Panc1 (cell line): ENCODE data around the gene KCNF1.

Experiments
- POLR2AphosphoS5 ChIP-seq: IDR thresholded peaks from 2 replicates; pipeline ENCODE4 v1.6.1; 2012; ENCODE audit warnings: mild to moderate bottlenecking, low read depth, low read length, moderate library complexity
- SIN3A ChIP-seq: IDR thresholded peaks from 2 replicates; pipeline ENCODE4 v1.6.1; 2012; ENCODE audit warnings: low read depth, mild to moderate bottlenecking, low read length, moderate library complexity, borderline replicate concordance; ENCODE audit not compliant: insufficient read depth
- TCF7L2 ChIP-seq: IDR thresholded peaks from 2 replicates; pipeline ENCODE4 v1.6.1; 2011; ENCODE audit warnings: mild to moderate bottlenecking, low read depth, low read length, inconsistent platforms
- TF ChIP-seq, protein P1 (sequence below): fragments of 450-650 bp; IDR thresholded peaks from 2 replicates; pipeline ENCODE4 v1.5.1; 2017; ENCODE audit warnings: mild to moderate bottlenecking

DNA sequence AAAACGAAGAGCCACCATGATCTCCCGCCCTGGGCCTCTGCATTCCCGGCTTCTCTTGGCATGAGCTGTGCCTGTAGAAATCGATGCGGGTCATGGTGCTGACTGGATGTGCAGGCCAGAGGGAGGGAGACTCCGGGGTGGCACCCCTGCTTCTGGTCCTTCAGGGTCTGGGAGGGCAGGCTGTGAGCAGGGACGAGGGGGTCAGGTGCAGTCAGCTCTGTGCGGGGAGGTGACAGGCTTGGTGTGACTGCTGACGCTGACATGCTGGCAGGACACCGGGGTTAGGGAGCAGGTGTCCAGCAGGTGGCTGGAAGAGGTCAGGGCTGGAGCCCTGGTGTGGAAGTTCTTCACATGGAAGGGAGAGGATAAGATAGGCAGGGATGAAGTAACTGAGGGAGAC lies 48.7 kb upstream of the KCNF1 start:
- TF ChIP-seq, protein P1, sequence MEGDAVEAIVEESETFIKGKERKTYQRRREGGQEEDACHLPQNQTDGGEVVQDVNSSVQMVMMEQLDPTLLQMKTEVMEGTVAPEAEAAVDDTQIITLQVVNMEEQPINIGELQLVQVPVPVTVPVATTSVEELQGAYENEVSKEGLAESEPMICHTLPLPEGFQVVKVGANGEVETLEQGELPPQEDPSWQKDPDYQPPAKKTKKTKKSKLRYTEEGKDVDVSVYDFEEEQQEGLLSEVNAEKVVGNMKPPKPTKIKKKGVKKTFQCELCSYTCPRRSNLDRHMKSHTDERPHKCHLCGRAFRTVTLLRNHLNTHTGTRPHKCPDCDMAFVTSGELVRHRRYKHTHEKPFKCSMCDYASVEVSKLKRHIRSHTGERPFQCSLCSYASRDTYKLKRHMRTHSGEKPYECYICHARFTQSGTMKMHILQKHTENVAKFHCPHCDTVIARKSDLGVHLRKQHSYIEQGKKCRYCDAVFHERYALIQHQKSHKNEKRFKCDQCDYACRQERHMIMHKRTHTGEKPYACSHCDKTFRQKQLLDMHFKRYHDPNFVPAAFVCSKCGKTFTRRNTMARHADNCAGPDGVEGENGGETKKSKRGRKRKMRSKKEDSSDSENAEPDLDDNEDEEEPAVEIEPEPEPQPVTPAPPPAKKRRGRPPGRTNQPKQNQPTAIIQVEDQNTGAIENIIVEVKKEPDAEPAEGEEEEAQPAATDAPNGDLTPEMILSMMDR, result no peak
- TF ChIP-seq TCF7L2 (no peak), SIN3A (no peak), POLR2AphosphoS5 (no peak)
